HG03432 (cell line): ENCODE results near the gene TMEM134.

Experiments used
- ATAC-seq: cut with Tn5 transposase; IDR thresholded peaks from one replicate; pipeline ENCODE4 v1.9.1; 2021; ENCODE audit warnings: mild to moderate bottlenecking, moderate library complexity; ENCODE audit not compliant: unreplicated experiment

The TMEM134 gene

GRCh38 chr11:67463680-67464410, 5.2 kb downstream of the TMEM134 start:
- no peak for ATAC-seq

DNA sequence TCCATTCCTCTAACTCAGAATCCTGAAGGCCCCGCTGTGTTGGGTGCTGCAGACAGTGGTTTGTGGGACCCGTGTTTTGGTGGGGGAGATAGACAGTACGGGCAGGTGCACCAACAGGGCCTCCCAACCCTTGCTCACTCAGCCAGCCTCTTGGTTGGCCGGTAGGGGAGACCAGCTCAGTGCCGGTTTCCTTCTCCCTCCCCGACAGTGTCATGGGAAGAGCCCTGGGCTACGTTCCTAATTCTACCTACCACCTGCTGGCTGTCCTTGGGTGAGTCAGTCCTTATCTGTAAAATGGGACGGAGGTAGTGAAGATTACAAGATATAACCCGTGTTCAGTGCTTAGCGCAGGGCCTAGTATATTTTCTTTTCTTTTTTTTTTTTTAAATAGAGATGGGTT, 5.9 kb downstream of the TMEM134 start:
- ATAC-seq = no peak

GRCh38 chr11:67458266-67458665, 10.8 kb downstream of the TMEM134 start:
- ATAC-seq = no peak

GRCh38 chr11:67457453-67457852, 11.6 kb downstream of the TMEM134 start:
- ATAC-seq = no peak

GRCh38 chr11:67456068-67456705, 12.9 kb downstream of the TMEM134 start:
- ATAC-seq = no peak

- no peak for ATAC-seq
Observed at GRCh38 chr11:67455054-67455453, 14.0 kb downstream of the TMEM134 start, which contains the start of gene CABP4. Gene CABP4, plus strand, starts transcription at chr11:67455354. Its CDS starts 70 bp downstream, at chr11:67455424.

DNA sequence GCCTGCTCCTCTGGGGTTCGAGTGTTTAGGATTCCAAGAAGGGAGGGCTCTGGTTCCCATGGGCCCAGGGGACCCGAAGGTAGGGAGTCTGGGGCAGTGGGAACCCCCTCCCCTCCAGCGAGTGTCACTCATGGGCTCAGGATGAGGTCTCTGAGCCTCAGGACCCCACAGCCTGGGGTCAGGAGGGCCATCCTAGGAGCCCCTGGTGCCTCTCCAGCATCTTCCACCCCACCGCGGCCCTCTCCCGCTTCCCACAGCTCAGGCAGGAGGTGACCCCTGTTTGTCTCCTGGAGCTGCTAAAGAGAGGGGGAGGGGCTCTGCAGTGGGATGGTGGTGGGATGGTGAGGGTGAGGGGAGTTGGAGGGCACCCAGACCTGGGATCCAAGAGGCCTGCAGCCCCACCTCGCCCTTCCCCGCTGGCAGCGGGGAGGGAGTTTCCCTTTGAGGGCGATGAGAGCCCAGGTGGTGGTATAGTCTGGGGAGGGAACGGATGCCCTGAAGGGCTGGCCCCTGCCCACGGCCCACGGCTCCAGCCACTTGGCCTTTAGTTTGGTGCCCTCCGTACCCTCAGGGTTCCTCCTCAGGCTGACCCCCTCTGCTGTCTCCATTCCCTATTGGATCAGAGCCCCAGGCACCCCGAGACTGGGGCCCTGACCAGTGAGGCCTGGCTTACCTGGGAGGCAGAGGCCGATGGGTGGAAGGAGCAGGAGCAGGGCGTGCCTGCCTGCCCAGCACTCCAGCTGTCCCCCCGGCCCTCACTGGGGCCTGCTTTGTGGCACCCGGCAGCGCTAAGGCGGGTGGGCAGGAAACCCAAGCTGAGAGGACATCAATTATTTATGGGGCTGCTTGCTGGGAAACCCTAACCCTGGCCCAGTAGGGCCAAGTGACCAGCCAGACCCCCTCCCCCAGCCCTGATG, 15.0 kb downstream of the TMEM134 start:
- ATAC-seq = no peak

DNA sequence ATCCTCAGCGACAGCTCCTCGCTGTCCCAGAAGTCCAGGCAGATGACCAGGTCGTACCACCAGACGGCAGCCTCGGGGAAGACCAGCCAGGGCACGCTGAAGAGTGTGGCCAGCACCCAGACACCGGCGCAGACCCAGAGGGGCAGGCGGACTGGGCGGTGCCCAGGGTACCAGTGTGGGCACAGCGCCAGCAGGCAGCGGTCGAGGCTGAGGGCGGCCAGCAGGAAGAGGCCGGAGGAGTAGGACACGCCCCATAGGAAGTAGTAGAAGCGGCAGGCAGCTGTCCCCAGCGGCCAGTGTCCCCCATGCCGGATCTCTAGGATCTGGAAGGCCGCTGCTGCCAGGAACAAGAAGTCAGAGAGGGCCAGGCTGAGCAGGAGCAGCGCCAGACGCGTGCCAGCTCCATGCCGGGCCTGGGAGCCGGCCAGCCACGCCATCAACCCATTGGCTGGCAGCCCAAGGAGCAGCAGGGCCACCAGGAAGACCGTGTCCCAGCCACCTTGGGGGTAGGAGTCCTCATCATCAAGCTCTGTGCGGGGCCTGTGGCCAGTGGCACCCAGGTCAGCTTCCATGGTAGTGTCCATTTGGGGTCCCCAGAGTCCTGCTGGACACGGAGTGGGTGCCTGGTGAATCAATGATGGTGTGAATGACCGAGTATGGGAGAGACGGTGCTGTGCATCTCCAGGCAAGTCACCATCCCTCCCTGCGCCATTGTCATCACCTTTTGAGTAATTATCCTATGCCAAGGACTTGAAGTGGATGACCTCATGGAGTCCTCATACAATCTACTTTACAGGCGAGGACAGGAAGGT, 16.7 kb downstream of the TMEM134 start, which contains the start of gene GPR152:
Gene GPR152 (minus strand): TSS at position 589 of the 812 bp plus-strand sequence. CDS start 5 bp downstream, at position 584.
- ATAC-seq = no peak

DNA sequence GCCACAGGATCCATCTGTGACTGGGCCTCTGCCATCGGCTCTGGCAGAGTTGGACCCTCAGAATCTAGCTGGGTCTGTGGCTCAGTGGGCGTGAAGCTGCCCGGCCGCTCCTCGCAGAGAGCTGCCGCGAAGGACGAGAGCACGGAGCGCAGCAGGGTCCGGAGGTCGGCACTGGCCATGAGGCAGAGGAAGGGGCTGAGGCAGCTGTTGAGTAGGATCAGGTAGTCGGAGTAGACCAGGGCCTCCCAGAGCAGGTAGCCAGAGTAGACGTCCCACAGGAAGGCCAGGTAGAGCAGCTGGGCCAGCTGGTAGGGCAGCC, 17.4 kb downstream of the TMEM134 start:
- ATAC-seq = no peak

GRCh38 chr11:67450796-67451657, 18.0 kb downstream of the TMEM134 start:
- no peak for ATAC-seq

DNA sequence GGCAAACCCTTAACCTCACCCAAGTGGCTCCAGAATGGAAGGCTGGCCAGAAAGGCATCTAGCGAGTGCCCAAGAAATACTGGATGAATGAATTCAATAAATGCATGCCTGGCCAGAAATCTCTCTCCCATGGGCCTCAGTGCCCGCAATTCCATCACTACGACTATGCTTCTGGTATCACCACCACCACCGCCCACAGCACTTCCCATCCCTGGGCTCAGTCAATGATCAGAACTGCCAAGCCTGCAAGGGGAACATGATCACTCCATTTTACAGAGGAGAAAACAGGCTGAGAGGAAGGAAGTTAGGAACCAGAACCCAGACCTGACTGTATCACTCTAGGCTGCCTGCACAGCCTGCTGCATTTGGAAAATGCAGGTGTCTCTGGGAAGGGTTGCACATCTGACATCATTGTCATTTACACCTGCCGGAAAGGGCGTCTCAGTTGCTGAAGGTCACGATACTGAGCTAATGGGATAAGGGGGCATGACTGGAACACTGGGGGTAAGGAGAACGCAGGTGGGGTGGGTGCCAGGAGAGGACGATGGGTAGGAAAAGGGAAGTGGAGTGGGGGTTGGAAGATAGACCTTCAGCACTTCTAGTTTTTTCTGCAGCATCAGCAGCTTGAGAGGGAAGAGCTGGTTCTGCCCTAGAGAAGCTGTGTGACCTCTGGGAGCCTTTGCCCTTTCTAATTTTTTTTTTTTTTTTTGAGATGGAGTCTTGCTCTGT, 19.8 kb downstream of the TMEM134 start:
- ATAC-seq = no peak

- no peak for ATAC-seq
Observed at GRCh38 chr11:67448220-67448609, 20.8 kb downstream of the TMEM134 start.

GRCh38 chr11:67445515-67445914, 23.5 kb downstream of the TMEM134 start:
- no peak for ATAC-seq

DNA sequence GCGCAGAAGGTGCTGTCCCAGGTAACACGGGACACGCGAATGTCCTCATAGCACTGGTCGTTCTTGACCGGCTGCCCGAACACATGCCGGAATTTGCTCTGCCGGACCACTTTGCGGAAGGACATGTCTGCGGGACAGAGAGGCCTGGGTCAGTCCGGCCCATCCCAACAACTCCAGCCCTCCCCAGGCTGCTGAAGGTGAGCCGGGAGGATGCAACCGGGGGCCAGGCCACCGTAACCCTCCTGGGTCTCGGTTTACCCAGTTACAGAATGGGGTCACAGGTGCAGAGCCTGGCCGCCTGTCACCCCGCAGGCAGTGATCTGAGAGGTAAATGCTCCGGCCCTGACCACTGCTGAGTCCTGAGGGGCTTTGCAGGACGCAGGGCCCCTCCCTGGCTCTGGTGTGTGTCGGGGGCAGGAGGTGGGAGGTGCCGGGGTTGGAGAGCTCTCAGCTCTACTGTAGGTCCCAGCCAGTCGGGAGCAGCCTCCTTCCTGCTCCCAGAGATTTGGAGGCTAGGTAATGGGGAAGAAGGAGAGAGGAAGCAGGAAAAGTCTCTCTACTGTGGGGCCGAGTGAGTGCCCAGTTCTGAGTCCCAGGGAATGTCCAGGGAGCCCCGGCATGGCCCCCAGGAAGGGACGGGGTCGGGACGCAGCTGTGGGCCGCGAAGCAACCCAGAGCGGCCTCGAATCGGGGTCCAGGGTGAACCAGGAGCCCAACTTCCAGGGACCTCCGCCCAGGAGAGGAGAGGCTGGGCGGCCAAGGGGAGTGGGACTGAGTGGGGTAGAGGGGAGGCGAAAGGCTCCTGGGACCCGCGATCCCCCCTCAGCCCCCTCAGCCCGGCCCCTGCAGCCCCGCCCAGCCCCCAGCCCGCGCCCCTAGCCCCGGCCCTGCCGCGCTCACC, 26.3 kb downstream of the TMEM134 start:
- ATAC-seq = peak; percentile 1

- ATAC-seq = no peak
Observed at GRCh38 chr11:67441731-67442351, 27.2 kb downstream of the TMEM134 start.

DNA sequence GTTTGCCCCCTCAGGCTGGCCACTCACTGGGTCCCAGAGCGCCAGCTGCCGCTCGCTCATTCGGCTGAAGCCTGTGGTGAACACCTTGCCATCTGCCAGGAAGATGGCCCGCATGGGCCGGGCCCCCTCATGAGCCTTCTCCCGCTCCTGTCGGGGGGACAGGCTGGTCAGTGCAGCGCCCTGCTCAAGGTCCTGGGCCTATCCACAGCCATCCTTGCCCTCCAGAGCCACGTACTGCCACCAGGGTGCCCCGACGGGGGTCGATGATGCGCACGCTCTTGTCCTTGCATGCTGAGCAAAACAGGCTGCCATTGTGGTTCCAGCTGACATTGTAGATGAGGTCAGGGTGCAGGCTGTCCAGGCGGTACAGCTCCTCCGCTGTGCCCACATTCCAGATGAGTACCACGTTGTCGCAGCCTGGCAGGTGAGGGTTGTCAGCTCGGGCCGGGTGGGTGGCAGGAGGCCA, 27.9 kb downstream of the TMEM134 start:
- ATAC-seq = no peak
